Body of pancreas (tissue), 4 donors: Measurements from ENCODE around the gene GRID1. TPM values are rescaled to one million over a fixed set of nuclear protein-coding genes. Genes with fewer than 3 reads are reported as not detected.

Experiments
- ATAC-seq: fragments of 150-250 bp; one replicate; pipeline ENCODE4 v1.9.1; 2016
- DNase-seq, 4 donors: peaks; one replicate each; pipeline ENCODE4 v3.0.0-alpha.2; 2019
- H3K27ac ChIP-seq, 4 donors: fragments of 200-600 bp; sonication (generic); 1 replicate in 3 of 4; 2 replicates in 1 of 4; pipeline versions ENCODE4 v1.5.1 to v1.6.1; 2016 to 2019; ENCODE audit warnings: mild to moderate bottlenecking in 1 of 4, mixed read lengths in 1 of 4, moderate library complexity in 1 of 4
- H3K27me3 ChIP-seq, 2 donors: fragments of 200-600 bp; sonication (generic); one replicate each; pipeline ENCODE4 v1.6.0; 2016; ENCODE audit warnings: mild to moderate bottlenecking in 1 of 2
- H3K36me3 ChIP-seq, 2 donors: fragments of 200-600 bp; sonication (generic); replicated peaks in 1 of 2; 2 replicates each; pipeline ENCODE4 v1.5.1; 2016; ENCODE audit warnings: low read depth in 2 of 2; ENCODE audit not compliant: insufficient read depth in 1 of 2
- H3K4me1 ChIP-seq: fragments of 200-600 bp; sonication (generic); one replicate; pipeline ENCODE4 v1.6.0; 2016
- H3K4me3 ChIP-seq, 2 donors: fragments of 200-600 bp; sonication (generic); 1 replicate in 1 of 2; 2 replicates in 1 of 2; pipeline ENCODE4 v1.5.1; 2016 to 2019
- H3K9me3 ChIP-seq, 3 donors: fragments of 200-600 bp; sonication (generic); 1 replicate in 2 of 3; 2 replicates in 1 of 3; pipeline ENCODE4 v1.5.1; 2016
- CTCF ChIP-seq, 7 experiments: fragments of 450-650 bp in 4 of 7; fragments of 200-600 bp in 3 of 7; sonication (generic) in 3 of 7; IDR thresholded peaks; one replicate each; pipeline ENCODE4 v1.5.1; 2016 to 2019; ENCODE audit warnings: antibody characterized with exemption in 7 of 7
- POLR2A ChIP-seq, 3 donors: fragments of 450-650 bp; IDR thresholded peaks; one replicate each; pipeline ENCODE4 v1.6.1; 2016; ENCODE audit warnings: antibody characterized with exemption in 3 of 3, mild to moderate bottlenecking in 2 of 3
- WGBS, 2 donors: methylation state at CpG; one replicate each; pipeline ENCODE4 v1.1.5; 2017; 5-methylcytosine and 5-hydroxymethylcytosine counted together
- intact Hi-C: fragments of 100-400 bp; cut with DNase I; formaldehyde crosslinking; loops from one replicate; pipeline ENCODE4 v1.15.1; 2023
- total RNA-seq, 2 donors: library from RNA; depleted of rRNA; stranded (reverse); fragments of >200 nt; gene quantifications; one replicate each; pipeline ENCODE4 v1.1.0, GENCODE V29; 2016

GRID1 gene
- total RNA-seq, 2 donors from 2014 or later: 1.0 to 1.6 TPM

GRCh38 chr10:86308056-86308455 lies 58.5 kb downstream of the GRID1 start:
- no peak overlapping the region for H3K27ac ChIP-seq
- no peaks in the 10 kb centered on the region for H3K27me3 ChIP-seq
- H3K4me3 ChIP-seq: no peak overlapping the region
- ATAC-seq (no peak), DNase-seq (no peak)
- WGBS, 2 donors: 40 to 43% methylated on average over 1 of the region's 1 CpG
- TF ChIP-seq CTCF (IDR thresholded peaks at IDR 0.05) (no peak), POLR2A (IDR thresholded peaks at IDR 0.05) (no peak)
- intact Hi-C loops: no loop called here
- H3K9me3 ChIP-seq: no peaks in the 10 kb centered on the region
- H3K4me1 ChIP-seq: no peaks in the 10 kb centered on the region
- H3K36me3 ChIP-seq: no peaks in the 10 kb centered on the region

DNA sequence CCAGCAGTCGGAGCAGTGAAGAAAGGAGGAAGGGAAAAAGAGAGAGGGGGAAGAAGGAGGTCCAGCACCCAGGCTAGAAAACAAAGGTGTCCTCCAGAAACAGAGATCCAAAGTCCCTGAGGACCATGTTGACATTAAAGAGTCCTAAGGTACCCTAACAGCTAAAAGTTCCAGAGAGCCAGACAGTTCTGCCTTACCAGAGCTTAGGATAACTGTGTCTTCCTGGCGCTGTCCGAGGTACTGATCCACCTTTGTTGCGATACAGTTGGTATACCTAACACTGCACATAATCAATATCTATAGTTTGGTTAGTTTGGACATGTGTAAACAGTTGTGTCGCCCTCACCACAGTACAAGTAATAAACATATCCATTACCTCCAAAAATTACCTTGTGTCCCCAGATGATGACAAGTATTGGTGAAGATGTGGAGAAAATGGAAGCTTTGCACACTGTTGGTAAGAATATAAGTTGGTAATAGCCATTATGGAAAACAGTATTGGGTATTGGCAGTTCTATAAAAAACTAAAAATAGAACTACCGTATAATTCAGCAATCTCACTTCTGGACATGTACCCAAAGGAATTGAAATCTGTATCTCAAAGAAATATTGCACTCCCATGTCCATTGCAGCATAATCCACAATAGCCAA lies 59.8 kb downstream of the GRID1 start:
- ATAC-seq (no peak), DNase-seq (no peak)
- intact Hi-C loops: no loop called here
- H3K4me1 ChIP-seq: no peaks in the 10 kb centered on the region
- no peak overlapping the region for H3K27ac ChIP-seq
- H3K36me3 ChIP-seq: no peaks in the 10 kb centered on the region
- H3K4me3 ChIP-seq: no peak overlapping the region
- no peaks in the 10 kb centered on the region for H3K27me3 ChIP-seq
- WGBS, 2 donors: 26 to 32% methylated on average over 6 of the region's 6 CpGs
- H3K9me3 ChIP-seq: no peaks in the 10 kb centered on the region
- TF ChIP-seq CTCF (IDR thresholded peaks at IDR 0.05) (no peak), POLR2A (IDR thresholded peaks at IDR 0.05) (no peak)

DNA sequence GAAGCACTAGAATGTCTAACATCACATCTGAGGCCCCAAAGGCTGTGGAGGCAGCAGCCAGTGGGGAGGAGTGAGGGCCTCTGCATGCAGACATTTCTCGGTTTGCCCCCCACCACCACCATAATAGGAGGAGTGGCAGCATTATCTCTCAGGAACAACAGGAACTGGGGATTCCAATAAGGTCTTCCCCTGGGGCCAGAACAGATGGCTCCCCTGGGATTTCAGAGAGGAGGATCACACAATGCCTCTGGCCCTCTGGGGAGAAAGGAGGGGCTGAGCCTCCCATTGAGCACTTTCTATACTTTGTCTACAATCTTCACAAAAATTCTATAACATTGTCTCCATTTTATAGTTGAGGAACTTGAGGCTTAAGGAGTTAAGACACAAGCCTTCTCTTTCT lies 61.1 kb downstream of the GRID1 start:
- H3K27ac ChIP-seq: no peak overlapping the region
- H3K4me1 ChIP-seq: no peaks in the 10 kb centered on the region
- no peak for DNase-seq
- no peak for ATAC-seq
- no peaks in the 10 kb centered on the region for H3K9me3 ChIP-seq
- H3K27me3 ChIP-seq: no peaks in the 10 kb centered on the region
- 61% methylated on average over 1 of the region's 1 CpG; no CpG with 5 or more reads in 1 of the 2 donors for WGBS, 2 donors
- TF ChIP-seq POLR2A (IDR thresholded peaks at IDR 0.05): no peak
- TF ChIP-seq CTCF (IDR thresholded peaks at IDR 0.05): no peak
- intact Hi-C loops: no loop called here
- H3K36me3 ChIP-seq: no peaks in the 10 kb centered on the region
- H3K4me3 ChIP-seq: no peak overlapping the region

DNA sequence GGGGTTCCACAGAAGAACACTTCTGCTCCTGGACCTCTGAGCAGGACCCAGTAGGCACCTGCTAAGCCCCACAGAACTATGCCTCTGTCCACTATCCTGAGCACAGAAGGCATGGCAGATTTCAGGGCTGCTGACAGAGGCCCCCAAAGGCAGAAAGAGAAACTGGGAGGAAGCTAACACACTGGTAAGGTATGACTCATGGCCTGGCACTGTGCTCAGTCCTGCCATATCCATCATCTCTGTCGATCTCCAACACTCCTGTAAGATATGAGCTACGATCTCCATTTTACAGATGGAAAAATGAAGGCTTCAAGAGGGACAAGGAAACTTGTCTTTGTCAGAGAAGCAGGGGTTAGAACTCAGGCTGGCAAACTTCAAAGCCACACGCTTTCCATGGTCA lies 62.2 kb downstream of the GRID1 start:
- H3K27ac ChIP-seq: no peak overlapping the region
- intact Hi-C loops: no loop called here
- no peaks in the 10 kb centered on the region for H3K36me3 ChIP-seq
- H3K9me3 ChIP-seq: no peaks in the 10 kb centered on the region
- TF ChIP-seq CTCF (IDR thresholded peaks at IDR 0.05) (no peak), POLR2A (IDR thresholded peaks at IDR 0.05) (no peak)
- H3K4me3 ChIP-seq: no peak overlapping the region
- ATAC-seq: no peak
- DNase-seq: no peak
- H3K27me3 ChIP-seq: no peaks in the 10 kb centered on the region
- WGBS, 2 donors: 63 to 82% methylated on average over 3 of the region's 3 CpGs
- no peaks in the 10 kb centered on the region for H3K4me1 ChIP-seq

- ATAC-seq: no peak
- no peaks in the 10 kb centered on the region for H3K9me3 ChIP-seq
- H3K4me3 ChIP-seq: no peak overlapping the region
- no peak overlapping the region for H3K27ac ChIP-seq
- DNase-seq: no peak
- TF ChIP-seq CTCF (IDR thresholded peaks at IDR 0.05): no peak
- no peak for TF ChIP-seq POLR2A (IDR thresholded peaks at IDR 0.05)
- WGBS, 2 donors: 49 to 62% methylated on average over 6 of the region's 6 CpGs
- no peaks in the 10 kb centered on the region for H3K36me3 ChIP-seq
- intact Hi-C loops: no loop called here
- H3K27me3 ChIP-seq: no peaks in the 10 kb centered on the region
- H3K4me1 ChIP-seq: no peaks in the 10 kb centered on the region
These were observed 63.0 kb downstream of the GRID1 start for GRCh38 chr10:86303626-86304025.
